WTC11 (cell line): Measurements from ENCODE around the gene UPF1.

Experiments
- ATF1 ChIP-seq: sonication (generic); formaldehyde crosslinking; IDR thresholded peaks from 2 replicates; pipeline ENCODE4 v1.8.1; 2023; ENCODE audit warnings: mild to moderate bottlenecking, moderate library complexity, missing genetic modification reagents
- CTCF ChIP-seq: fragments of 200-600 bp; IDR thresholded peaks from 2 replicates; pipeline ENCODE4 v1.8.0; 2022; ENCODE audit warnings: antibody characterized with exemption
- NR1H2 ChIP-seq: sonication (generic); formaldehyde crosslinking; IDR thresholded peaks from 2 replicates; pipeline ENCODE4 v1.9.0; 2021; ENCODE audit warnings: mild to moderate bottlenecking, moderate library complexity, missing genetic modification reagents
- PRDM15 ChIP-seq: sonication (generic); formaldehyde crosslinking; IDR thresholded peaks from 2 replicates; pipeline ENCODE4 v1.8.0; 2022; ENCODE audit warnings: missing genetic modification reagents
- TCF7 ChIP-seq: sonication (generic); formaldehyde crosslinking; IDR thresholded peaks from 2 replicates; pipeline ENCODE4 v1.8.0; 2022; ENCODE audit warnings: mild to moderate bottlenecking, low read depth, missing genetic modification reagents, moderate library complexity

- no peak for TF ChIP-seq TCF7 (CRISPR knock-in tag)
- TF ChIP-seq PRDM15: no peak
- no peak for TF ChIP-seq CTCF
- TF ChIP-seq NR1H2 (CRISPR knock-in tag): no peak
- TF ChIP-seq ATF1 (CRISPR knock-in tag): no peak
These were observed 77.3 kb downstream of the UPF1 start for GRCh38 chr19:18908917-18909619.
